ENCODE data around the gene SEPTIN7. TPM values are rescaled to one million over a fixed set of nuclear protein-coding genes. Genes with fewer than 3 reads are reported as not detected.

Gene SEPTIN7
- total RNA-seq, 1 experiment from 2014 or later: 233 TPM

- DNase-seq (ENCODE audit: extremely low read depth, low read depth): no peak
These were observed 25.9 kb downstream of the SEPTIN7 start for GRCh38 chr7:35826751-35827150.

- no peak for DNase-seq (ENCODE audit: extremely low read depth, low read depth)
These were observed 28.0 kb downstream of the SEPTIN7 start for GRCh38 chr7:35828817-35829216.

DNA sequence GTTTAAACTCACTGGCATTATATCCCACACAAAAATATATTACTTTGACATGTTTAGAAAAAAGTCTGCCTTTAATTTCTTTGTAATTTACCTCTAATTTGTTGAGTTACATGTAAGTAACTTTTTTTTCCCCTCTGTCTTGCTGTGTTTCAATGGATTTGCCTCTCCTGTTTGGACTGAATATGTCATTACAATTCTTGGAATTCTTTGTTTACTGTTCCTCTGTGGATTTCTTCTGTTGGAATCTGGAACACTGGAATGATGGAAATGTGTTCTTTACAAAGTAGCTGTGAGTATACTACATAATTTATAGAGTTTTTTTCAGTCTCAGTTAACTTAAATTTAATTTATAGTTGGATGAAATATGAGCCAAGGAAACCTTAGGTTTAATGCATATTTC, 30.4 kb downstream of the SEPTIN7 start:
- DNase-seq (ENCODE audit: extremely low read depth, low read depth): no peak

GRCh38 chr7:35839860-35840854, 39.3 kb downstream of the SEPTIN7 start:
- DNase-seq (ENCODE audit: extremely low read depth, low read depth): no peak

DNA sequence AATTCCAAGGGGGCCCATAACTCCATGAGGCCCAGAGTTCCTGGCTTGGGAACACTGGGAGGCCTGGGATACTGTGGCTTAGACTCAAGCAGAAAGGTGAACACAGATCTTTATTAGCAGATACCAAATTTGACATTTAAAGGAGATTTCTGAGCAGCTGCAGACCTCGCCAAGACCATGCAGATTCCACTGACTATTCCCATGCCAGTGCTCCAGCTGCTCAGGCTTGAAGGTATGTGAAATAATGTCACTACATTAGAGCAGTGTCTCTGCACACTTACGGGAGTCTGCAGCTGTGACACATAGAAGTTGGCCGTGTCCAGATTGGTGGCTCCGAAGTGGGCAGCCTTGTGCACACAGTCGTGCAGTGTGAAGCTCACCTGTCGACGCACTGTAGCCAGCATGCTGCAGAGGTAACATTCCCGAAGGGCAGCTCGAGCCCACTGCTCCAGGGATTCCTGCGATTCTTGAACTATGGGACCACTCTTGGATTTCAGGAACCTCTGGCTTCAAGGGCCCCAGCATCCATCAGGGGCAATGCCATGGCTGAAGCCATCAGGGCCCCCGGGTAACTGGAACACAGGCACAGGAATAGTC, 46.1 kb downstream of the SEPTIN7 start:
- no peak for DNase-seq (ENCODE audit: extremely low read depth, low read depth)

DNA sequence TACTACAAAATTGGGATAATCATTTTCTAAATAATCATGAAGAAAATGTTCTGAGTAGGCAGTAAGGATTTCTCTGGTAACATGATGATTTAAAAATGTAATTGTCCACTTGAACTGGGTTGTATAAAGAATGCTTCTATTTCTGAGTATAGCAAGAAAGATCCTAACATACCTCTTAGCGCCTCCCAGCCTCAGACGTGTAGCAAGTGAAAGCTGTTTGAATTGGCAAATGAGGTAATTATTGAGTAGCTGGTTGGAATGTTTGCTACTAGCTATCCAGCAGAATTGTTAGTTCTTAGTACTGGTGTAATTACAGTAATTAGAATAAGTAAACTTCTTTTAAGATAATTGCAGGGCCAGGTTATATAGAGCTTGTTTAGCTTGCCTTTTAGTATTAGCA, 47.9 kb downstream of the SEPTIN7 start:
- DNase-seq (ENCODE audit: extremely low read depth, low read depth): no peak

- no peak for DNase-seq (ENCODE audit: extremely low read depth, low read depth)
These were observed 48.4 kb downstream of the SEPTIN7 start for GRCh38 chr7:35849158-35849831.

- DNase-seq (ENCODE audit: extremely low read depth, low read depth): no peak
These were observed 49.1 kb downstream of the SEPTIN7 start for GRCh38 chr7:35849954-35850353.

Other genes with a start within 250 kb of the SEPTIN7 start
- 20.8 and 22.9 TPM in 2 replicates for gene HERPUD2, start 105.9 kb upstream of the SEPTIN7 start, total RNA-seq (2014; rRNA removed; shearing (Covaris generic))

Data from NCI-H460 (cell line).